GM12892 (cell line): ENCODE results near the gene HTR6.

ENCODE experiments used
- POLR2A ChIP-seq: IDR thresholded peaks from 2 replicates; pipeline ENCODE4 v1.6.1; 2011; ENCODE audit warnings: low read depth, low read length, control low read depth
- POLR2AphosphoS5 ChIP-seq: IDR thresholded peaks from 2 replicates; pipeline ENCODE4 v1.6.1; 2011; ENCODE audit warnings: low read depth, low read length, control low read depth

- TF ChIP-seq POLR2A = no peak
- TF ChIP-seq POLR2AphosphoS5 = no peak
Measured at GRCh38 chr1:19633106-19633505, 31.6 kb upstream of the HTR6 start.
